Measurements from ENCODE around the gene MLF2.

DNA sequence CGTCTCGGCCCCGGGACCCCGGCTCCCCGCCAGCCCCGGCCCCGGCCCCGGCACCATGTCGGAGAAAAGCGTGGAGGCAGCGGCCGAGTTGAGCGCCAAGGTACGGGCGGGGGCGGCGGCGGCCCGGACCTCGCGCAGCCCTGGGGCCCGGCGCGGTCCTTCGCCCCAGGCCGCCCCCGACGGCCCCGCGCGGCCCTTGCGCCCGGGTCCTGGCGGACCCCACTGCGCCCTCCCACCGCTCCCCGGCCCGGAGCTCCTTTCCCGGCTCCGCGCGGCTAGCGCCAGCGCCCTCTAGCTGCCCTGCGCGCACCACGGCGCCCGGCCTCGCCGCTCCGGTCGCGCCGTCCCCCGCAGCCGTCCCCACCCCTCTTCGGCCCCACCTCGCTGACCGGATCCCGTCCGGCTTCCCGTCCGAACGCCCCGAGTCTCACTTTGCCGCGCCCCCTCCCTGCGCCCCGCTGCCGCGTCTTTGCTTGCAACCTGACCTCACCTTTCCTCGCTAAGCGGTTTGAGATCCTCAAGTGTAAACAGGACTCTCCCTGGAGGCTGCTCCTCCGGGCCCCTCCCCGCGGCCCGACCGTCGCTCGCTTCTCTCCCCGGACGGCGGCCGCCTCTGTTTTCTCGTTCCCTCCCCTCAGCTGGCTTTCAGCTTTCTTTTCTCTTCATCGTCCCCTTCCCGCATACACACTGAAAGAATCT is 13.9 kb upstream of the MLF2 start:
- TF ChIP-seq ETV5 (CRISPR knock-in tag; IDR thresholded peaks at IDR 0.05; ENCODE audit: borderline replicate concordance) (no peak), KAT7 (CRISPR knock-in tag; IDR thresholded peaks at IDR 0.05; ENCODE audit: borderline replicate concordance) (no peak)
- TF ChIP-seq, protein P1, sequence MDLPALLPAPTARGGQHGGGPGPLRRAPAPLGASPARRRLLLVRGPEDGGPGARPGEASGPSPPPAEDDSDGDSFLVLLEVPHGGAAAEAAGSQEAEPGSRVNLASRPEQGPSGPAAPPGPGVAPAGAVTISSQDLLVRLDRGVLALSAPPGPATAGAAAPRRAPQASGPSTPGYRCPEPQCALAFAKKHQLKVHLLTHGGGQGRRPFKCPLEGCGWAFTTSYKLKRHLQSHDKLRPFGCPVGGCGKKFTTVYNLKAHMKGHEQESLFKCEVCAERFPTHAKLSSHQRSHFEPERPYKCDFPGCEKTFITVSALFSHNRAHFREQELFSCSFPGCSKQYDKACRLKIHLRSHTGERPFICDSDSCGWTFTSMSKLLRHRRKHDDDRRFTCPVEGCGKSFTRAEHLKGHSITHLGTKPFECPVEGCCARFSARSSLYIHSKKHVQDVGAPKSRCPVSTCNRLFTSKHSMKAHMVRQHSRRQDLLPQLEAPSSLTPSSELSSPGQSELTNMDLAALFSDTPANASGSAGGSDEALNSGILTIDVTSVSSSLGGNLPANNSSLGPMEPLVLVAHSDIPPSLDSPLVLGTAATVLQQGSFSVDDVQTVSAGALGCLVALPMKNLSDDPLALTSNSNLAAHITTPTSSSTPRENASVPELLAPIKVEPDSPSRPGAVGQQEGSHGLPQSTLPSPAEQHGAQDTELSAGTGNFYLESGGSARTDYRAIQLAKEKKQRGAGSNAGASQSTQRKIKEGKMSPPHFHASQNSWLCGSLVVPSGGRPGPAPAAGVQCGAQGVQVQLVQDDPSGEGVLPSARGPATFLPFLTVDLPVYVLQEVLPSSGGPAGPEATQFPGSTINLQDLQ (CRISPR knock-in tag; IDR thresholded peaks at IDR 0.05) = no peak
- TF ChIP-seq, protein P2, sequence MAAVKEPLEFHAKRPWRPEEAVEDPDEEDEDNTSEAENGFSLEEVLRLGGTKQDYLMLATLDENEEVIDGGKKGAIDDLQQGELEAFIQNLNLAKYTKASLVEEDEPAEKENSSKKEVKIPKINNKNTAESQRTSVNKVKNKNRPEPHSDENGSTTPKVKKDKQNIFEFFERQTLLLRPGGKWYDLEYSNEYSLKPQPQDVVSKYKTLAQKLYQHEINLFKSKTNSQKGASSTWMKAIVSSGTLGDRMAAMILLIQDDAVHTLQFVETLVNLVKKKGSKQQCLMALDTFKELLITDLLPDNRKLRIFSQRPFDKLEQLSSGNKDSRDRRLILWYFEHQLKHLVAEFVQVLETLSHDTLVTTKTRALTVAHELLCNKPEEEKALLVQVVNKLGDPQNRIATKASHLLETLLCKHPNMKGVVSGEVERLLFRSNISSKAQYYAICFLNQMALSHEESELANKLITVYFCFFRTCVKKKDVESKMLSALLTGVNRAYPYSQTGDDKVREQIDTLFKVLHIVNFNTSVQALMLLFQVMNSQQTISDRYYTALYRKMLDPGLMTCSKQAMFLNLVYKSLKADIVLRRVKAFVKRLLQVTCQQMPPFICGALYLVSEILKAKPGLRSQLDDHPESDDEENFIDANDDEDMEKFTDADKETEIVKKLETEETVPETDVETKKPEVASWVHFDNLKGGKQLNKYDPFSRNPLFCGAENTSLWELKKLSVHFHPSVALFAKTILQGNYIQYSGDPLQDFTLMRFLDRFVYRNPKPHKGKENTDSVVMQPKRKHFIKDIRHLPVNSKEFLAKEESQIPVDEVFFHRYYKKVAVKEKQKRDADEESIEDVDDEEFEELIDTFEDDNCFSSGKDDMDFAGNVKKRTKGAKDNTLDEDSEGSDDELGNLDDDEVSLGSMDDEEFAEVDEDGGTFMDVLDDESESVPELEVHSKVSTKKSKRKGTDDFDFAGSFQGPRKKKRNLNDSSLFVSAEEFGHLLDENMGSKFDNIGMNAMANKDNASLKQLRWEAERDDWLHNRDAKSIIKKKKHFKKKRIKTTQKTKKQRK (IDR thresholded peaks at IDR 0.05; ENCODE audit: low read length) = no peak
